Measurements from ENCODE around the gene ANKRD6.

ANKRD6 gene

DNA sequence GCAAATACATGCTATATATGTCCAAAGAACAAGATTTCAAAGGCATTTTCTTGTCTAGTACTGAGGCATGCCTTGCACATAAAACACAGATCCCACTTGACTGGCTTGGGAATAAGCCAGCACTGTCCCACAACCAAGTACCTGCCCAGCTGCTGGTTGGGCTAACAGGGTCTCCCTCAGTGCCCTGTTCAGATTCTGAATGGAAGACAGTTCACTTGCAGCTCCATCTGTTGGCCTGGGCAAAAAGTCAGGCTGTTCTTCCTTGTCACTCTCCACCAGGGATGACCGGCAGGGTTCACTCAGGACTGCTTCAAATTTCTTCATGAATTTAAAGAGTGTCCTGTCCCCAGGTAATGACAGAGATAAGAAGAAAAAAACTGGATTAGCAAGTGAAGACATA, 250.0 kb downstream of the ANKRD6 start:
- DNase-seq (ENCODE audit: low read depth in 2 of 2, low spot score in 1 of 2) = no peak

All from stimulated activated CD8-positive, alpha-beta memory T cell treated with anti-CD3 and anti-CD28 coated beads, Interleukin-4, amount 100 ng/mL, for 4 hours (primary cell).